Activated CD8-positive, alpha-beta T cell treated with anti-CD3 and anti-CD28 coated beads for 36 hours (primary cell): ENCODE measurements around the gene SLC9A9. TPM values are rescaled to one million over a fixed set of nuclear protein-coding genes. Genes with fewer than 3 reads are reported as not detected.

Experiments used
- ATAC-seq: fragments of 200-7000 bp; cut with Tn5 transposase; one replicate; pipeline ENCODE4 v1.10.0; 2021; ENCODE audit warnings: mild to moderate bottlenecking, moderate library complexity
- CTCF ChIA-PET: fragments of 350-600 bp; sonication (Branson Sonifier 250); formaldehyde crosslinking; loops from one replicate; lab custom pipeline; 2021; ENCODE audit warnings: antibody characterized with exemption; lab: Charles Lee
- POLR2A ChIA-PET: fragments of 350-600 bp; sonication (Branson Sonifier 250); formaldehyde crosslinking; loops from one replicate; lab custom pipeline; 2021; ENCODE audit warnings: antibody characterized with exemption; lab: Charles Lee
- DNase-seq: peaks from one replicate; pipeline ENCODE4 v3.0.0-alpha.2; 2020
- H3K27ac Mint-ChIP-seq: one replicate; pipeline ENCODE4 v1.8.0; 2021; ENCODE audit warnings: mild to moderate bottlenecking, mixed read lengths
- H3K27me3 Mint-ChIP-seq: one replicate; pipeline ENCODE4 v1.8.0; 2021; ENCODE audit warnings: mixed read lengths
- H3K36me3 Mint-ChIP-seq: one replicate; pipeline ENCODE4 v1.8.0; 2021; ENCODE audit warnings: low read depth, mixed read lengths
- H3K4me1 Mint-ChIP-seq: one replicate; pipeline ENCODE4 v1.8.0; 2021; ENCODE audit warnings: low read depth, mixed read lengths
- H3K4me3 Mint-ChIP-seq: one replicate; pipeline ENCODE4 v1.8.0; 2021; ENCODE audit warnings: mild to moderate bottlenecking, moderate library complexity, mixed read lengths
- H3K9me3 Mint-ChIP-seq: one replicate; pipeline ENCODE4 v1.8.0; 2021; ENCODE audit warnings: mixed read lengths
- CTCF ChIP-seq: fragments of 200-600 bp; IDR thresholded peaks from one replicate; pipeline ENCODE4 v1.8.0; 2022; ENCODE audit warnings: antibody characterized with exemption, mild to moderate bottlenecking
- intact Hi-C: fragments of 100-400 bp; cut with micrococcal nuclease; formaldehyde crosslinking; loops from one replicate; pipeline ENCODE4 v1.10.0; 2022
- total RNA-seq, 2 experiments: library from RNA; stranded (reverse); gene quantifications; one replicate each; pipeline ENCODE4 v1.2.3, GENCODE V29; 2021

SLC9A9 gene
- total RNA-seq, 2 experiments from 2014 or later = 1.9 to 2.2 TPM

- Mint-ChIP-seq H3K9me3 (no peaks in the 10 kb centered on the region), H3K27ac (no peak overlapping the region), H3K36me3 (no peaks in the 10 kb centered on the region), H3K4me1 (peaks cover 14% of the 10 kb centered on the region), H3K27me3 (no peaks in the 10 kb centered on the region), H3K4me3 (no peak overlapping the region)
- ATAC-seq (no peak), DNase-seq (no peak)
- ChIA-PET CTCF (interaction anchor here (0.6 to 3.3 kb wide), 4 partner anchors 10 to 321 kb away, joined by 3 to 8 read pairs (median 4); no protein-coding TSS in a partner anchor), POLR2A (interaction anchor here (1.0 kb wide), 1 partner anchor 11 kb away, joined by 3 read pairs; no protein-coding TSS in a partner anchor)
- no peak for TF ChIP-seq CTCF
- intact Hi-C loops = no loop called here
These were observed 495.3 kb downstream of the SLC9A9 start for GRCh38 chr3:143352850-143353550.

DNA sequence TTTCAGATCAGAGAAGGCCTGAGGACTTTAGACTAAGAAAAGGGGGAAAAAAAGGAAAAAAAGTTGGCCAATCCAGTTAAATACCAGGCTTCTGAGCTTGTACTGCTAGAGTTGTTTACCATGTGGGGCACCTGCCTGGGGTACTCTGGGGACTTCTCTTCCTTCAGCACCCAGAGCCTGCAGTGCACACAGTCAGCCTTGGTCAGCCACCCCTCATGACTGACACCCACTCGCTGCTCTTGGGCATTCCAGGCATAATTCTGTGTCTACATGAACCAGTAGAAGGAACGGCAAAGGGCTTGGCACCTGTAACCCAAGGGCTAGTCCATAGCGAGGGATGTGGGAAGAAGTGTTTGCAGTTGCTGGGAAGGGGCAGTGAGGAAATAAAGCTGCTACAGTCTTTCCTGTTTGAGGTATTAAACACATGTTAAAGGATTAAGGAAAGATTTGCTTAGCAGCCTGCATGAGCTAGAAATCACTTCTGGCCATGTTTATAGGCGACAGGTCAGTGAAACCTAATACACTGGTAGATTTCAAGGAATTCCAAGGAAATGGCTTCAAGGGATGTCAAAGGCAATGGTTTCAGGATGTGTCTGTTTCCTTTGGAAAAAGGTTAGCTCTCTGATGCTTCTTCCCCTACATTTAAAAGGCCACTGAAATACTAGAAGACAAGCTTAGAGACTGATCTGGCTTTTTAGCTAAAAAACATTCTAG, 496.2 kb downstream of the SLC9A9 start:
- ATAC-seq (no peak), DNase-seq (no peak)
- no peak overlapping the region for H3K4me3 Mint-ChIP-seq
- TF ChIP-seq CTCF = no peak
- intact Hi-C loops = no loop called here
- no peak overlapping the region for H3K27ac Mint-ChIP-seq
- no peaks in the 10 kb centered on the region for H3K27me3 Mint-ChIP-seq
- ChIA-PET POLR2A (interaction anchor here (1.0 kb wide), 1 partner anchor 10 kb away, joined by 3 read pairs; no protein-coding TSS in a partner anchor), CTCF (interaction anchor here (0.6 to 3.3 kb wide), 5 partner anchors 11 to 322 kb away, joined by 3 to 8 read pairs (median 3); no protein-coding TSS in a partner anchor)
- no peaks in the 10 kb centered on the region for H3K36me3 Mint-ChIP-seq
- H3K4me1 Mint-ChIP-seq = peaks cover 17% of the 10 kb centered on the region
- H3K9me3 Mint-ChIP-seq = no peaks in the 10 kb centered on the region

- DNase-seq = no peak
- Mint-ChIP-seq H3K4me3 (no peak overlapping the region), H3K9me3 (no peaks in the 10 kb centered on the region), H3K27me3 (no peaks in the 10 kb centered on the region), H3K4me1 (peaks cover 17% of the 10 kb centered on the region), H3K36me3 (no peaks in the 10 kb centered on the region), H3K27ac (no peak overlapping the region)
- ChIA-PET POLR2A (no interaction called here), CTCF (interaction anchor here (1.2 kb wide), 1 partner anchor 304 kb away, joined by 3 read pairs; no protein-coding TSS in a partner anchor)
- TF ChIP-seq CTCF = no peak
- intact Hi-C loops = no loop called here
- ATAC-seq = no peak
These were observed 496.9 kb downstream of the SLC9A9 start for GRCh38 chr3:143351354-143351753.

- H3K27me3 Mint-ChIP-seq = no peaks in the 10 kb centered on the region
- intact Hi-C loops = no loop called here
- peaks cover 20% of the 10 kb centered on the region for H3K4me1 Mint-ChIP-seq
- H3K36me3 Mint-ChIP-seq = no peaks in the 10 kb centered on the region
- no peaks in the 10 kb centered on the region for H3K9me3 Mint-ChIP-seq
- H3K4me3 Mint-ChIP-seq = no peak overlapping the region
- ChIA-PET POLR2A (no interaction called here), CTCF (interaction anchor here (1.2 to 1.3 kb wide), 2 partner anchors 12 to 13 kb away, joined by 3 to 8 read pairs; no protein-coding TSS in a partner anchor)
- TF ChIP-seq CTCF = no peak
- no peak overlapping the region for H3K27ac Mint-ChIP-seq
- ATAC-seq (peak; percentile 77), DNase-seq (no peak)
These were observed 498.8 kb downstream of the SLC9A9 start for GRCh38 chr3:143349455-143349854.
